H9 (cell line): ENCODE measurements around the gene ROBO1. TPM values are rescaled to one million over a fixed set of nuclear protein-coding genes. Genes with fewer than 3 reads are reported as not detected.

Experiments
- DNase-seq: peaks from one replicate; pipeline ENCODE4 v3.0.0-alpha.2; 2017
- H2AFZ ChIP-seq: one replicate; pipeline ENCODE4 v1.6.1; 2013; ENCODE audit warnings: mild to moderate bottlenecking, low read length, control low read depth, moderate library complexity
- H2AK5ac ChIP-seq: 2 replicates; pipeline ENCODE4 v1.6.1; 2013; ENCODE audit warnings: low read length, control low read depth, mixed read lengths; ENCODE audit not compliant: insufficient read length
- H2BK120ac ChIP-seq: one replicate; pipeline ENCODE4 v1.6.1; 2013; ENCODE audit warnings: low read depth, mild to moderate bottlenecking, low read length, control low read depth, inconsistent platforms; ENCODE audit not compliant: poor library complexity, severe bottlenecking
- H2BK12ac ChIP-seq: 2 replicates; pipeline ENCODE4 v1.6.1; 2013; ENCODE audit warnings: low read length, control low read depth, mixed read lengths, low read depth; ENCODE audit not compliant: insufficient read length
- H2BK15ac ChIP-seq: 2 replicates; pipeline ENCODE4 v1.6.1; 2013; ENCODE audit warnings: low read depth, low read length, control low read depth
- H2BK20ac ChIP-seq: one replicate; pipeline ENCODE4 v1.6.1; 2013; ENCODE audit warnings: low read depth, mild to moderate bottlenecking, low read length, control low read depth, inconsistent platforms; ENCODE audit not compliant: poor library complexity, severe bottlenecking
- H2BK5ac ChIP-seq: 2 replicates; pipeline ENCODE4 v1.6.1; 2013; ENCODE audit warnings: low read length, control low read depth, mixed read lengths; ENCODE audit not compliant: insufficient read length
- H3K14ac ChIP-seq: 2 replicates; pipeline ENCODE4 v1.6.1; 2013; ENCODE audit warnings: low read length, control low read depth; ENCODE audit not compliant: insufficient read depth
- H3K18ac ChIP-seq: 2 replicates; pipeline ENCODE4 v1.6.1; 2013; ENCODE audit warnings: low read depth, mild to moderate bottlenecking, mixed read lengths, low read length, control low read depth; ENCODE audit not compliant: insufficient read length
- H3K23ac ChIP-seq: 2 replicates; pipeline ENCODE4 v1.6.1; 2013; ENCODE audit warnings: low read length, control low read depth, mixed read lengths, low read depth; ENCODE audit not compliant: insufficient read length
- H3K23me2 ChIP-seq: 2 replicates; pipeline ENCODE4 v1.6.1; 2013; ENCODE audit warnings: low read depth, mild to moderate bottlenecking, mixed read lengths, low read length, control low read depth; ENCODE audit not compliant: insufficient read length, poor library complexity, severe bottlenecking
- H3K27ac ChIP-seq: 2 replicates; pipeline ENCODE4 v1.5.1; 2013; ENCODE audit warnings: low read length, control low read depth, mixed read lengths, low read depth; ENCODE audit not compliant: insufficient read length
- H3K27me3 ChIP-seq: 2 replicates; pipeline ENCODE4 v1.6.1; 2013; ENCODE audit warnings: low read length, control low read depth, inconsistent platforms; ENCODE audit not compliant: insufficient read depth
- H3K4ac ChIP-seq: 2 replicates; pipeline ENCODE4 v1.6.1; 2013; ENCODE audit warnings: low read depth, mild to moderate bottlenecking, control low read depth, inconsistent platforms, low read length, moderate library complexity
- H3K4me1 ChIP-seq: 2 replicates; pipeline ENCODE4 v1.6.1; 2013; ENCODE audit warnings: low read length, control low read depth, inconsistent platforms; ENCODE audit not compliant: insufficient read depth
- H3K4me2 ChIP-seq: 2 replicates; pipeline ENCODE4 v1.6.1; 2013; ENCODE audit warnings: low read length, control low read depth, mixed read lengths; ENCODE audit not compliant: insufficient read length, insufficient read depth
- H3K56ac ChIP-seq: 2 replicates; pipeline ENCODE4 v1.6.1; 2013; ENCODE audit warnings: low read depth, mild to moderate bottlenecking, mixed read lengths, low read length, control low read depth; ENCODE audit not compliant: insufficient read length
- H3K79me1 ChIP-seq: 2 replicates; pipeline ENCODE4 v1.6.1; 2013; ENCODE audit warnings: low read depth, mild to moderate bottlenecking, moderate library complexity, low read length, control low read depth, inconsistent platforms; ENCODE audit not compliant: insufficient read depth, poor library complexity, severe bottlenecking
- H3K79me2 ChIP-seq: 2 replicates; pipeline ENCODE4 v1.6.1; 2013; ENCODE audit warnings: low read length, control low read depth, inconsistent platforms; ENCODE audit not compliant: insufficient read depth
- H3K9ac ChIP-seq: 2 replicates; pipeline ENCODE4 v1.6.1; 2013; ENCODE audit warnings: low read length, control low read depth, mixed read lengths; ENCODE audit not compliant: insufficient read length; ENCODE audit errors: extremely low read depth
- H3K9me3 ChIP-seq: one replicate; pipeline ENCODE4 v1.6.1; 2013; ENCODE audit warnings: low read depth, low read length, inconsistent platforms; ENCODE audit not compliant: control insufficient read depth
- H3T11ph ChIP-seq: one replicate; pipeline ENCODE4 v1.6.1; 2013; ENCODE audit warnings: mild to moderate bottlenecking, low read length, control low read depth, inconsistent platforms
- H4K20me1 ChIP-seq: one replicate; pipeline ENCODE4 v1.6.1; 2013; ENCODE audit not compliant: control insufficient read depth, insufficient read length, insufficient read depth
- H4K5ac ChIP-seq: 2 replicates; pipeline ENCODE4 v1.6.1; 2013; ENCODE audit warnings: low read depth, mild to moderate bottlenecking, mixed read lengths, low read length, control low read depth; ENCODE audit not compliant: insufficient read length
- H4K8ac ChIP-seq: replicated peaks from 2 replicates; pipeline ENCODE4 v1.6.1; 2013; ENCODE audit warnings: low read length, control low read depth, mixed read lengths, low read depth; ENCODE audit not compliant: insufficient read length
- H4K91ac ChIP-seq: 2 replicates; pipeline ENCODE4 v1.6.1; 2013; ENCODE audit warnings: low read depth, mild to moderate bottlenecking, moderate library complexity, mixed read lengths, low read length, control low read depth; ENCODE audit not compliant: insufficient read length
- H3K27ac Mint-ChIP-seq, 3 experiments: 2 replicates in 2 of 3; 3 replicates in 1 of 3; pipeline ENCODE4 v1.8.0; 2020 to 2021; ENCODE audit warnings: mixed read lengths in 3 of 3, mild to moderate bottlenecking in 1 of 3, moderate library complexity in 1 of 3
- H3K27me3 Mint-ChIP-seq: 2 replicates; pipeline ENCODE4 v1.8.0; 2021; ENCODE audit warnings: low read depth, mild to moderate bottlenecking, moderate library complexity, mixed read lengths
- H3K36me3 Mint-ChIP-seq, 3 experiments: 2 replicates in 2 of 3; 3 replicates in 1 of 3; pipeline ENCODE4 v1.8.0; 2020 to 2021; ENCODE audit warnings: low read depth in 3 of 3, mixed read lengths in 3 of 3; ENCODE audit not compliant: insufficient read depth in 1 of 3
- H3K4me1 Mint-ChIP-seq, 2 experiments: 2 replicates each; pipeline ENCODE4 v1.8.0; 2020; ENCODE audit warnings: mixed read lengths in 2 of 2
- H3K4me3 Mint-ChIP-seq, 2 experiments: 2 replicates in 1 of 2; 3 replicates in 1 of 2; pipeline ENCODE4 v1.8.0; 2020 to 2021; ENCODE audit warnings: mild to moderate bottlenecking in 2 of 2, mixed read lengths in 2 of 2, moderate library complexity in 1 of 2
- H3K9me3 Mint-ChIP-seq, 2 experiments: 2 replicates in 1 of 2; 3 replicates in 1 of 2; pipeline ENCODE4 v1.8.0; 2020; ENCODE audit warnings: mild to moderate bottlenecking in 2 of 2, mixed read lengths in 2 of 2, moderate library complexity in 1 of 2
- CTCF ChIP-seq: fragments of 200-600 bp; sonication (generic); conservative IDR thresholded peaks from 3 replicates; pipeline ENCODE4 v1.8.0; 2021; ENCODE audit warnings: antibody characterized with exemption, mild to moderate bottlenecking
- WGBS: extraction: QIAGEN DNeasy Blood & Tissue Kit; methylation state at CpG from one replicate; pipeline ENCODE4 v1.1.7; 2013; ENCODE audit warnings: missing lambda C conversion rate, low lambda C conversion rate, mixed read lengths; ENCODE audit not compliant: insufficient read length; ENCODE audit errors: extremely low coverage; 5-methylcytosine and 5-hydroxymethylcytosine counted together
- total RNA-seq: library from RNA; stranded (reverse); gene quantifications from 2 replicates; pipeline ENCODE4 v1.2.1, GENCODE V29; 2021

ROBO1 gene
- total RNA-seq, 1 experiment from 2014 or later = 62.7 TPM

GRCh38 chr3:79057756-79058155 lies 710.0 kb downstream of the ROBO1 start:
- Histone ChIP-seq H2BK20ac (no peak overlapping the region), H3K9me3 (peaks cover 5% of the 10 kb centered on the region), H3K18ac (no peak overlapping the region), H3K79me1 (no peaks in the 10 kb centered on the region), H4K5ac (no peak overlapping the region), H4K91ac (no peak overlapping the region), H3K14ac (no peak overlapping the region), H2BK12ac (no peak overlapping the region), H3K27me3 (no peaks in the 10 kb centered on the region), H2BK15ac (no peak overlapping the region), H2BK5ac (no peak overlapping the region), H4K20me1 (no peaks in the 10 kb centered on the region), H3K23me2 (no peaks in the 10 kb centered on the region), H3K4me1 (no peaks in the 10 kb centered on the region), H2AK5ac (no peak overlapping the region), H3K4me2 (no peak overlapping the region), H3K56ac (no peak overlapping the region), H3K79me2 (no peaks in the 10 kb centered on the region), H3T11ph (no peak overlapping the region), H3K9ac (no peak overlapping the region), H3K23ac (no peak overlapping the region), H3K27ac (no peak overlapping the region), H4K8ac (no peak overlapping the region), H2AFZ (no peak overlapping the region), H2BK120ac (no peak overlapping the region), H3K4ac (no peak overlapping the region)
- no peaks in the 10 kb centered on the region for H3K4me1 Mint-ChIP-seq
- DNase-seq = no peak
- no peak for TF ChIP-seq CTCF
- WGBS = no CpG with 5 or more reads among the region's 3 CpGs
- H3K27me3 Mint-ChIP-seq = no peaks in the 10 kb centered on the region; the same call in none of the 2 replicates
- peaks cover 19 to 38% (median 22%) of the 10 kb centered on the region in 3 experiments for H3K36me3 Mint-ChIP-seq
- no peak overlapping the region for H3K27ac Mint-ChIP-seq
- no peak overlapping the region for H3K4me3 Mint-ChIP-seq
- H3K9me3 Mint-ChIP-seq = peaks cover 25 to 37% of the 10 kb centered on the region in 2 experiments
